Measurements from ENCODE around the gene RHOXF2B.
"Not testable (repeated sequence)": the region's sequence is repeated elsewhere in the genome, so short reads cannot be mapped to it uniquely, and the experiment has no call there.

The RHOXF2B gene

GRCh38 chrX:120087289-120088017, 10.0 kb upstream of the RHOXF2B start:
- no peaks in the 10 kb centered on the region for H3K4me1 ChIP-seq (ENCODE audit: control insufficient read depth, insufficient read depth, low read length)
- H3K27ac ChIP-seq (ENCODE audit: extremely low read depth, low read depth, low read length), result no peak overlapping the region
- no peaks in the 10 kb centered on the region for H3K36me3 ChIP-seq (ENCODE audit: control insufficient read depth in 2 of 2, insufficient read depth in 1 of 2, low read length in 2 of 2)
- H3K9me3 ChIP-seq (ENCODE audit: control insufficient read depth, insufficient read depth, low read depth, low read length), result no peaks in the 10 kb centered on the region
- no peak for TF ChIP-seq HOXC10 (CRISPR knock-in tag; IDR thresholded peaks at IDR 0.05)
- TF ChIP-seq ZNF174 (tag by site-specific recombination; IDR thresholded peaks at IDR 0.05), result no peak
- no peak for TF ChIP-seq ZNF776 (tag by site-specific recombination; IDR thresholded peaks at IDR 0.05; ENCODE audit: borderline replicate concordance)
- TF ChIP-seq PRDM1 (tag by site-specific recombination; IDR thresholded peaks at IDR 0.05), result peak; percentile 91
- no peak for TF ChIP-seq BCL11A (tag by site-specific recombination; IDR thresholded peaks at IDR 0.05; ENCODE audit: low read depth)
- TF ChIP-seq ZNF843 (tag by site-specific recombination; IDR thresholded peaks at IDR 0.05), result no peak
- no peak for TF ChIP-seq IKZF3 (tag by site-specific recombination; IDR thresholded peaks at IDR 0.05)
- TF ChIP-seq ZNF398 (tag by site-specific recombination; IDR thresholded peaks at IDR 0.05), result no peak
- no peak for TF ChIP-seq ZNF155 (tag by site-specific recombination; IDR thresholded peaks at IDR 0.05)
- POLR2A ChIA-PET, result no interaction called here
- CTCF ChIA-PET, result interaction anchor here (0.6 to 1.3 kb wide), 4 partner anchors 16 to 1982 kb away, joined by 3 to 4 read pairs (median 4); no protein-coding TSS in a partner anchor
- no peak overlapping the region for H3K4me3 ChIP-seq (ENCODE audit: low read depth, low read length)

- POLR2A ChIA-PET; H3K27ac ChIP-seq (ENCODE audit: extremely low read depth, low read depth, low read length); H3K4me3 ChIP-seq (ENCODE audit: low read depth, low read length); H3K4me1 ChIP-seq (ENCODE audit: control insufficient read depth, insufficient read depth, low read length); H3K36me3 ChIP-seq (ENCODE audit: control insufficient read depth in 2 of 2, insufficient read depth in 1 of 2, low read length in 2 of 2); H3K9me3 ChIP-seq (ENCODE audit: control insufficient read depth, insufficient read depth, low read depth, low read length); CTCF ChIA-PET: not testable (repeated sequence)
These were observed 8.2 kb upstream of the RHOXF2B start for GRCh38 chrX:120085553-120086185.

GRCh38 chrX:120066169-120066568, 11.3 kb downstream of the RHOXF2B start:
- H3K9me3 ChIP-seq (ENCODE audit: control insufficient read depth, insufficient read depth, low read depth, low read length); CTCF ChIA-PET; POLR2A ChIA-PET; H3K4me1 ChIP-seq (ENCODE audit: control insufficient read depth, insufficient read depth, low read length); H3K4me3 ChIP-seq (ENCODE audit: low read depth, low read length); H3K27ac ChIP-seq (ENCODE audit: extremely low read depth, low read depth, low read length); H3K36me3 ChIP-seq (ENCODE audit: control insufficient read depth in 2 of 2, insufficient read depth in 1 of 2, low read length in 2 of 2): not testable (repeated sequence)

GRCh38 chrX:120042712-120043111, 34.8 kb downstream of the RHOXF2B start:
- H3K4me3 ChIP-seq (ENCODE audit: low read depth, low read length); H3K36me3 ChIP-seq (ENCODE audit: control insufficient read depth in 2 of 2, insufficient read depth in 1 of 2, low read length in 2 of 2); H3K27ac ChIP-seq (ENCODE audit: extremely low read depth, low read depth, low read length); H3K4me1 ChIP-seq (ENCODE audit: control insufficient read depth, insufficient read depth, low read length); POLR2A ChIA-PET; H3K9me3 ChIP-seq (ENCODE audit: control insufficient read depth, insufficient read depth, low read depth, low read length); CTCF ChIA-PET: not testable (repeated sequence)

- H3K4me3 ChIP-seq (ENCODE audit: low read depth, low read length); H3K4me1 ChIP-seq (ENCODE audit: control insufficient read depth, insufficient read depth, low read length); H3K27ac ChIP-seq (ENCODE audit: extremely low read depth, low read depth, low read length); H3K36me3 ChIP-seq (ENCODE audit: control insufficient read depth in 2 of 2, insufficient read depth in 1 of 2, low read length in 2 of 2); H3K9me3 ChIP-seq (ENCODE audit: control insufficient read depth, insufficient read depth, low read depth, low read length); CTCF ChIA-PET; POLR2A ChIA-PET: not testable (repeated sequence)
These were observed 35.2 kb downstream of the RHOXF2B start for GRCh38 chrX:120042247-120042646.

- H3K9me3 ChIP-seq (ENCODE audit: control insufficient read depth, insufficient read depth, low read depth, low read length); CTCF ChIA-PET; H3K27ac ChIP-seq (ENCODE audit: extremely low read depth, low read depth, low read length); POLR2A ChIA-PET; H3K36me3 ChIP-seq (ENCODE audit: control insufficient read depth in 2 of 2, insufficient read depth in 1 of 2, low read length in 2 of 2); H3K4me1 ChIP-seq (ENCODE audit: control insufficient read depth, insufficient read depth, low read length); H3K4me3 ChIP-seq (ENCODE audit: low read depth, low read length): not testable (repeated sequence)
These were observed 37.3 kb downstream of the RHOXF2B start for GRCh38 chrX:120040176-120040575.

GRCh38 chrX:120039087-120039733, 38.3 kb downstream of the RHOXF2B start:
- POLR2A ChIA-PET; CTCF ChIA-PET; H3K4me3 ChIP-seq (ENCODE audit: low read depth, low read length); H3K27ac ChIP-seq (ENCODE audit: extremely low read depth, low read depth, low read length); H3K9me3 ChIP-seq (ENCODE audit: control insufficient read depth, insufficient read depth, low read depth, low read length); H3K36me3 ChIP-seq (ENCODE audit: control insufficient read depth in 2 of 2, insufficient read depth in 1 of 2, low read length in 2 of 2); H3K4me1 ChIP-seq (ENCODE audit: control insufficient read depth, insufficient read depth, low read length): not testable (repeated sequence)
